Activated CD8-positive, alpha-beta memory T cell treated with anti-CD3 and anti-CD28 coated beads, Interleukin-2, amount 50 U/mL, for 48 hours (primary cell): Measurements from ENCODE around the gene PKN1.

Experiments
- DNase-seq: peaks from one replicate; pipeline ENCODE4 v3.0.0-alpha.2; 2020

The PKN1 gene

GRCh38 chr19:14470031-14470876 lies 37.1 kb downstream of the PKN1 start:
- no peak for DNase-seq

- no peak for DNase-seq
These were observed 38.5 kb downstream of the PKN1 start for GRCh38 chr19:14471436-14472187.

GRCh38 chr19:14472202-14472938 lies 39.3 kb downstream of the PKN1 start:
- DNase-seq = peak; percentile 100

- DNase-seq = no peak
These were observed 40.2 kb downstream of the PKN1 start for GRCh38 chr19:14473073-14473977.

- no peak for DNase-seq
These were observed 41.0 kb downstream of the PKN1 start for GRCh38 chr19:14473978-14474578.

- DNase-seq = no peak
These were observed 41.7 kb downstream of the PKN1 start for GRCh38 chr19:14474827-14475226.

- peak; percentile 74 for DNase-seq
These were observed 42.4 kb downstream of the PKN1 start, which contains the start of gene PTGER1 for GRCh38 chr19:14475251-14476073. Gene PTGER1 (minus strand): TSS chr19:14475354. CDS start chr19:14474320, 1,034 bp downstream.

GRCh38 chr19:14476327-14476672 lies 43.2 kb downstream of the PKN1 start:
- no peak for DNase-seq

GRCh38 chr19:14476673-14477401 lies 43.7 kb downstream of the PKN1 start:
- DNase-seq = no peak

GRCh38 chr19:14477418-14478112 lies 44.5 kb downstream of the PKN1 start:
- DNase-seq = no peak

GRCh38 chr19:14478113-14478545 lies 45.0 kb downstream of the PKN1 start:
- no peak for DNase-seq

- DNase-seq = no peak
These were observed 46.3 kb downstream of the PKN1 start for GRCh38 chr19:14479309-14479974.

GRCh38 chr19:14479975-14480699 lies 47.0 kb downstream of the PKN1 start:
- DNase-seq = peak; percentile 96

GRCh38 chr19:14480700-14481079 lies 47.6 kb downstream of the PKN1 start:
- DNase-seq = no peak

GRCh38 chr19:14482172-14482941 lies 49.3 kb downstream of the PKN1 start:
- no peak for DNase-seq

- no peak for DNase-seq
These were observed 54.4 kb downstream of the PKN1 start for GRCh38 chr19:14487370-14488125.
